Astrocyte (in vitro differentiated cells and primary cell): ENCODE results near the gene VASN. TPM values are rescaled to one million over a fixed set of nuclear protein-coding genes. Genes with fewer than 3 reads are reported as not detected.

Experiments
- DNase-seq: peaks from one replicate; pipeline ENCODE4 v3.0.0-alpha.2; 2010; ENCODE audit warnings: low read depth
- FAIRE-seq: peaks from 2 replicates; lab custom pipeline; 2011; peaks lifted over from hg19 to GRCh38; lab: Jason Lieb, UNC
- H2AFZ ChIP-seq: 2 replicates; pipeline ENCODE4 v1.6.0; 2012; ENCODE audit warnings: low read depth, low read length, inconsistent platforms
- H3K27ac ChIP-seq: 2 replicates; pipeline ENCODE4 v1.5.1; 2011; ENCODE audit warnings: low read depth, low read length, inconsistent platforms
- H3K27me3 ChIP-seq: 2 replicates; pipeline ENCODE4 v1.6.0; 2011; ENCODE audit warnings: low read length, inconsistent platforms; ENCODE audit not compliant: insufficient read depth
- H3K36me3 ChIP-seq: 2 replicates; pipeline ENCODE4 v1.5.1; 2011; ENCODE audit warnings: low read length, inconsistent platforms; ENCODE audit not compliant: insufficient read depth
- H3K4me1 ChIP-seq: 2 replicates; pipeline ENCODE4 v1.5.1; 2011; ENCODE audit warnings: low read length, inconsistent platforms; ENCODE audit not compliant: insufficient read depth
- H3K4me2 ChIP-seq: 2 replicates; pipeline ENCODE4 v1.6.0; 2012; ENCODE audit warnings: low read length, inconsistent platforms
- H3K4me3 ChIP-seq: 2 replicates; pipeline ENCODE4 v1.5.1; 2011; ENCODE audit warnings: low read depth, mild to moderate bottlenecking, low read length, inconsistent platforms; ENCODE audit not compliant: insufficient read depth
- H3K79me2 ChIP-seq: 2 replicates; pipeline ENCODE4 v1.6.0; 2012; ENCODE audit warnings: mild to moderate bottlenecking, low read length, inconsistent platforms; ENCODE audit not compliant: insufficient read depth
- H3K9ac ChIP-seq: 2 replicates; pipeline ENCODE4 v1.6.0; 2012; ENCODE audit warnings: mild to moderate bottlenecking, low read length, inconsistent platforms
- H3K9me3 ChIP-seq: 2 replicates; pipeline ENCODE4 v1.5.1; 2012; ENCODE audit warnings: low read depth, mild to moderate bottlenecking, low read length, inconsistent platforms; ENCODE audit not compliant: insufficient read depth
- H4K20me1 ChIP-seq: 2 replicates; pipeline ENCODE4 v1.6.0; 2012; ENCODE audit warnings: low read length, inconsistent platforms; ENCODE audit not compliant: insufficient read depth
- H3K27ac Mint-ChIP-seq: one replicate; pipeline ENCODE4 v1.8.0; 2021; ENCODE audit warnings: mild to moderate bottlenecking, mixed read lengths; ENCODE audit not compliant: unreplicated experiment
- H3K27me3 Mint-ChIP-seq: one replicate; pipeline ENCODE4 v1.8.0; 2021; ENCODE audit warnings: low read depth, mixed read lengths; ENCODE audit not compliant: unreplicated experiment
- H3K36me3 Mint-ChIP-seq: one replicate; pipeline ENCODE4 v1.8.0; 2021; ENCODE audit warnings: low read depth, mixed read lengths; ENCODE audit not compliant: unreplicated experiment
- H3K4me1 Mint-ChIP-seq: one replicate; pipeline ENCODE4 v1.8.0; 2021; ENCODE audit warnings: low read depth, mixed read lengths; ENCODE audit not compliant: unreplicated experiment
- H3K4me3 Mint-ChIP-seq: one replicate; pipeline ENCODE4 v1.8.0; 2021; ENCODE audit warnings: mild to moderate bottlenecking, moderate library complexity, mixed read lengths; ENCODE audit not compliant: unreplicated experiment
- H3K9me3 Mint-ChIP-seq: one replicate; pipeline ENCODE4 v1.8.0; 2021; ENCODE audit warnings: mild to moderate bottlenecking, mixed read lengths; ENCODE audit not compliant: unreplicated experiment
- CTCF ChIP-seq: IDR thresholded peaks from 2 replicates; pipeline ENCODE4 v1.5.1; 2011; ENCODE audit warnings: low read depth, mild to moderate bottlenecking, inconsistent platforms, low read length, moderate library complexity; ENCODE audit not compliant: insufficient read depth
- EZH2 ChIP-seq: IDR thresholded peaks from 2 replicates; pipeline ENCODE4 v1.6.1; 2012; ENCODE audit warnings: mild to moderate bottlenecking, low read length, inconsistent platforms; ENCODE audit not compliant: insufficient read depth
- total RNA-seq: library from RNA; stranded (reverse); gene quantifications from 2 replicates; pipeline ENCODE4 v1.2.1, GENCODE V29; 2021

The VASN gene
- total RNA-seq, 1 donor from 2014 or later, result 32.0 TPM

GRCh38 chr16:4383591-4384444, 12.2 kb downstream of the VASN start:
- no peaks in the 10 kb centered on the region for H3K36me3 Mint-ChIP-seq
- H4K20me1 ChIP-seq, result peaks cover 54% of the 10 kb centered on the region
- FAIRE-seq, result no peak
- H3K4me1 ChIP-seq, result peaks cover 48% of the 10 kb centered on the region
- H3K9me3 Mint-ChIP-seq, result no peaks in the 10 kb centered on the region
- H3K27me3 ChIP-seq, result no peaks in the 10 kb centered on the region
- H2AFZ ChIP-seq, result no peak overlapping the region
- peak overlapping the region; percentile 10 for H3K9ac ChIP-seq
- no peak overlapping the region for H3K4me2 ChIP-seq
- H3K36me3 ChIP-seq, result no peaks in the 10 kb centered on the region
- no peak overlapping the region for H3K4me3 ChIP-seq
- no peak overlapping the region for H3K27ac Mint-ChIP-seq
- H3K27me3 Mint-ChIP-seq, result no peaks in the 10 kb centered on the region
- peaks cover 29% of the 10 kb centered on the region for H3K79me2 ChIP-seq
- no peak overlapping the region for H3K27ac ChIP-seq
- no peak for DNase-seq
- H3K4me3 Mint-ChIP-seq, result no peak overlapping the region
- no peak for TF ChIP-seq CTCF
- no peak for TF ChIP-seq EZH2
- no peaks in the 10 kb centered on the region for H3K9me3 ChIP-seq
- H3K4me1 Mint-ChIP-seq, result peaks cover 12% of the 10 kb centered on the region

- H3K4me3 Mint-ChIP-seq, result no peak overlapping the region
- H3K27ac Mint-ChIP-seq, result no peak overlapping the region
These were observed 12.9 kb downstream of the VASN start for GRCh38 chr16:4384509-4384942.

More at GRCh38 chr16:4384509-4384942, 12.9 kb downstream of the VASN start:
- Histone ChIP-seq H3K4me2 (no peak overlapping the region), H3K79me2 (peaks cover 22% of the 10 kb centered on the region), H3K4me1 (peaks cover 55% of the 10 kb centered on the region), H3K4me3 (no peak overlapping the region), H3K9ac (peak overlapping the region; percentile 10), H3K27me3 (no peaks in the 10 kb centered on the region), H2AFZ (no peak overlapping the region), H3K27ac (no peak overlapping the region), H3K9me3 (no peaks in the 10 kb centered on the region), H3K36me3 (no peaks in the 10 kb centered on the region), H4K20me1 (peaks cover 46% of the 10 kb centered on the region)
- FAIRE-seq (no peak), DNase-seq (no peak)
- TF ChIP-seq CTCF, result no peak
- TF ChIP-seq EZH2, result no peak
- H3K36me3 Mint-ChIP-seq, result no peaks in the 10 kb centered on the region
- no peaks in the 10 kb centered on the region for H3K9me3 Mint-ChIP-seq
- no peaks in the 10 kb centered on the region for H3K27me3 Mint-ChIP-seq
- peaks cover 14% of the 10 kb centered on the region for H3K4me1 Mint-ChIP-seq
